ENCODE data around the gene CCRL2. TPM values are rescaled to one million over a fixed set of nuclear protein-coding genes. Genes with fewer than 3 reads are reported as not detected.

Gene CCRL2
- total and polyA plus RNA-seq, 2 of the 4 experiments (the other 2 are of a cell fraction), result 0.29 to 0.36 TPM

- H2AK5ac ChIP-seq (ENCODE audit: low read depth, low read length), result no peak overlapping the region
- DNase-seq (no peak), ATAC-seq (ENCODE audit: low read depth) (peak; percentile 40; the same call in 1 of the 2 replicates)
- H3K79me1 ChIP-seq (ENCODE audit: low read depth in 1 of 2, low read length in 2 of 2), result no peaks in the 10 kb centered on the region
- TF ChIP-seq MXI1 (IDR thresholded peaks at IDR 0.05; ENCODE audit: borderline replicate concordance, low read depth, low read length) (no peak), FOS (IDR thresholded peaks at IDR 0.05; ENCODE audit: low read depth, low read length) (no peak), ELK1 (IDR thresholded peaks at IDR 0.05; ENCODE audit: borderline replicate concordance, low read depth, low read length) (no peak), POLR2A (IDR thresholded peaks at IDR 0.05; ENCODE audit: low read depth, low read length) (no peak), CHD1 (IDR thresholded peaks at IDR 0.05; ENCODE audit: low read depth, low read length) (no peak), MAZ (IDR thresholded peaks at IDR 0.05; ENCODE audit: borderline replicate concordance, low read depth, low read length) (no peak), RFX5 (IDR thresholded peaks at IDR 0.05; ENCODE audit: low read depth, low read length) (no peak), USF2 (IDR thresholded peaks at IDR 0.05; ENCODE audit: low read depth, low read length) (no peak), CTCF (conservative IDR thresholded peaks at IDR 0.05; ENCODE audit: low read depth, low read length) (no peak), CEBPB (IDR thresholded peaks at IDR 0.05; ENCODE audit: low read depth, low read length) (no peak)
- no peak overlapping the region for H3K4ac ChIP-seq (ENCODE audit: low read depth, low read length)
- H3K27ac ChIP-seq (ENCODE audit: insufficient read depth, low read length), result no peak overlapping the region
- H2BK120ac ChIP-seq (ENCODE audit: low read depth, low read length), result no peak overlapping the region
- no peak overlapping the region for H2BK20ac ChIP-seq (ENCODE audit: low read depth, low read length)
- no peak overlapping the region for H2AFZ ChIP-seq (replicated peaks; ENCODE audit: low read length, poor library complexity)
- H3K9me3 ChIP-seq (ENCODE audit: control insufficient read depth, insufficient read depth, low read length), result no peaks in the 10 kb centered on the region
- no CpG with 5 or more reads among the region's 8 CpGs for WGBS, 2 experiments (ENCODE audit: extremely low coverage in 2 of 2, insufficient read length in 1 of 2)
- no peaks in the 10 kb centered on the region for H4K20me1 ChIP-seq (ENCODE audit: insufficient read depth, low read length)
- ChIA-PET POLR2A (ENCODE audit: unreplicated experiment) (no interaction called here), CTCF (no interaction called here)
- H3K23ac ChIP-seq (ENCODE audit: low read depth, low read length), result no peak overlapping the region
- intact Hi-C loops (cut with micrococcal nuclease), result no loop called here
- H3K9me1 ChIP-seq (ENCODE audit: insufficient read depth, low read length), result no peaks in the 10 kb centered on the region
- in situ Hi-C loops (cut with MboI; ENCODE audit: low sequenced_read_pairs), result no loop called here
- no peak overlapping the region for H4K8ac ChIP-seq (ENCODE audit: low read depth in 2 of 2, low read length in 2 of 2)
- no peaks in the 10 kb centered on the region for H3K4me1 ChIP-seq (ENCODE audit: control insufficient read depth, insufficient read depth, low read length)
- H3K4me3 ChIP-seq (ENCODE audit: insufficient read depth, low read depth, low read length), result no peak overlapping the region
- dilution Hi-C loops (cut with HindIII; ENCODE audit: low sequenced_read_pairs, unreplicated experiment), result no loop called here
- no peaks in the 10 kb centered on the region for H3K36me3 ChIP-seq (ENCODE audit: control insufficient read depth, insufficient read depth, low read length)
- H3K14ac ChIP-seq (replicated peaks; ENCODE audit: low read depth, low read length), result no peak overlapping the region
- no peak overlapping the region for H2BK5ac ChIP-seq (ENCODE audit: low read depth, low read length, poor library complexity, severe bottlenecking)
- BruUV-seq (replicated peaks), result no TSS peak
- peak overlapping the region; percentile 72 for H3K4me2 ChIP-seq (ENCODE audit: low read depth, low read length)
- no peak overlapping the region for H2BK15ac ChIP-seq (ENCODE audit: low read depth, low read length)
- no peak overlapping the region for H3K9ac ChIP-seq (ENCODE audit: low read depth, low read length)
- H3K18ac ChIP-seq (ENCODE audit: low read depth, low read length), result no peak overlapping the region
- H2AK9ac ChIP-seq (replicated peaks; ENCODE audit: low read depth, low read length, poor library complexity), result no peak overlapping the region
- no peak overlapping the region for H4K5ac ChIP-seq (ENCODE audit: low read depth, low read length)
- H4K91ac ChIP-seq (ENCODE audit: insufficient read depth, low read depth, low read length), result no peak overlapping the region
- H3K56ac ChIP-seq (ENCODE audit: extremely low read depth, insufficient read depth, low read length), result no peak overlapping the region
- peaks cover 43% of the 10 kb centered on the region for H3K27me3 ChIP-seq (ENCODE audit: control insufficient read depth, insufficient read depth, low read length)
These were observed 26.4 kb upstream of the CCRL2 start for GRCh38 chr3:46380471-46381221.
